Activated CD4-positive, alpha-beta T cell treated with anti-CD3 and anti-CD28 coated beads, Interleukin-2, amount 50 U/mL, for 1 hour (primary cell): ENCODE data around the gene PTEN.

ENCODE experiments used
- DNase-seq: peaks from one replicate; pipeline ENCODE4 v3.0.0-alpha.2; 2020

PTEN gene

GRCh38 chr10:87925570-87925969 lies 62.1 kb downstream of the PTEN start:
- no peak for DNase-seq

- no peak for DNase-seq
Observed at GRCh38 chr10:87927091-87927490, 63.7 kb downstream of the PTEN start.

GRCh38 chr10:87928996-87929395 lies 65.6 kb downstream of the PTEN start:
- no peak for DNase-seq

GRCh38 chr10:87930141-87930540 lies 66.7 kb downstream of the PTEN start:
- DNase-seq: no peak

- no peak for DNase-seq
Observed at GRCh38 chr10:87930934-87931835, 67.8 kb downstream of the PTEN start.

GRCh38 chr10:87931836-87932230 lies 68.4 kb downstream of the PTEN start:
- no peak for DNase-seq

- DNase-seq: no peak
Observed at GRCh38 chr10:87935290-87936141, 72.1 kb downstream of the PTEN start.

GRCh38 chr10:87940210-87940609 lies 76.8 kb downstream of the PTEN start:
- DNase-seq: no peak

GRCh38 chr10:87942884-87943527 lies 79.6 kb downstream of the PTEN start:
- DNase-seq: no peak

- DNase-seq: no peak
Observed at GRCh38 chr10:87945984-87946383, 82.6 kb downstream of the PTEN start.

- no peak for DNase-seq
Observed at GRCh38 chr10:87952612-87953011, 89.2 kb downstream of the PTEN start.

GRCh38 chr10:87956055-87956454 lies 92.6 kb downstream of the PTEN start:
- DNase-seq: no peak

- no peak for DNase-seq
Observed at GRCh38 chr10:87957702-87958101, 94.3 kb downstream of the PTEN start.

GRCh38 chr10:87960230-87960629 lies 96.8 kb downstream of the PTEN start:
- no peak for DNase-seq

- no peak for DNase-seq
Observed at GRCh38 chr10:87961314-87961713, 97.9 kb downstream of the PTEN start.

GRCh38 chr10:87966459-87966858 lies 103.0 kb downstream of the PTEN start:
- no peak for DNase-seq

GRCh38 chr10:87973635-87974034 lies 110.2 kb downstream of the PTEN start:
- DNase-seq: no peak

GRCh38 chr10:87974130-87974529 lies 110.7 kb downstream of the PTEN start:
- DNase-seq: no peak

GRCh38 chr10:87974769-87975168 lies 111.3 kb downstream of the PTEN start:
- no peak for DNase-seq

- no peak for DNase-seq
Observed at GRCh38 chr10:87976101-87976743, 112.8 kb downstream of the PTEN start.

GRCh38 chr10:87978166-87978565 lies 114.7 kb downstream of the PTEN start:
- no peak for DNase-seq

- DNase-seq: no peak
Observed at GRCh38 chr10:87979847-87980246, 116.4 kb downstream of the PTEN start.

GRCh38 chr10:87983716-87984115 lies 120.3 kb downstream of the PTEN start:
- DNase-seq: no peak
